SK-N-SH treated with all-trans-retinoic acid at 6 μM for 48 hours (cell line): Measurements from ENCODE around the gene ABHD6.

ENCODE experiments used
- ATAC-seq: fragments of 200-7000 bp; cut with Tn5 transposase; 3 replicates; pipeline ENCODE4 v1.9.1; 2020; ENCODE audit warnings: mild to moderate bottlenecking, moderate library complexity
- ARNTL ChIP-seq: fragments of 450-650 bp; formaldehyde crosslinking; IDR thresholded peaks from 2 replicates; pipeline ENCODE4 v1.5.0; 2020; ENCODE audit warnings: low read depth, mild to moderate bottlenecking, moderate library complexity, borderline replicate concordance
- BACH2 ChIP-seq: fragments of 250-450 bp; sonication (Bioruptor Pico); IDR thresholded peaks from 2 replicates; pipeline ENCODE4 v1.9.0; 2021; ENCODE audit warnings: mild to moderate bottlenecking, borderline replicate concordance
- GLIS3 ChIP-seq: fragments of 250-450 bp; sonication (Bioruptor Pico); IDR thresholded peaks from 2 replicates; pipeline ENCODE4 v1.5.0; 2020; ENCODE audit warnings: mild to moderate bottlenecking, moderate library complexity
- PATZ1 ChIP-seq: fragments of 250-450 bp; sonication (Bioruptor Pico); IDR thresholded peaks from 2 replicates; pipeline ENCODE4 v1.8.0; 2020; ENCODE audit warnings: mild to moderate bottlenecking, moderate library complexity, borderline replicate concordance
- PPARA ChIP-seq: fragments of 250-450 bp; sonication (Bioruptor Pico); IDR thresholded peaks from 2 replicates; pipeline ENCODE4 v1.5.0; 2020; ENCODE audit warnings: mild to moderate bottlenecking, borderline replicate concordance
- SNAI2 ChIP-seq: fragments of 250-450 bp; sonication (Bioruptor Pico); IDR thresholded peaks from 2 replicates; pipeline ENCODE4 v1.5.0; 2020; ENCODE audit warnings: mild to moderate bottlenecking, moderate library complexity
- TOX ChIP-seq: fragments of 250-450 bp; sonication (Bioruptor Pico); IDR thresholded peaks from 2 replicates; pipeline ENCODE4 v1.8.0; 2021; ENCODE audit warnings: mild to moderate bottlenecking, moderate library complexity, borderline replicate concordance
- TSHZ2 ChIP-seq: fragments of 250-450 bp; sonication (Bioruptor Pico); IDR thresholded peaks from 2 replicates; pipeline ENCODE4 v1.5.0; 2020; ENCODE audit warnings: mild to moderate bottlenecking, moderate library complexity
- ZC3H10 ChIP-seq: fragments of 250-450 bp; sonication (Bioruptor Pico); IDR thresholded peaks from 2 replicates; pipeline ENCODE4 v1.5.1; 2021; ENCODE audit warnings: mild to moderate bottlenecking, moderate library complexity
- ZFP3 ChIP-seq: fragments of 250-450 bp; sonication (Bioruptor Pico); IDR thresholded peaks from 2 replicates; pipeline ENCODE4 v1.5.0; 2020; ENCODE audit warnings: mild to moderate bottlenecking, moderate library complexity
- ZNF565 ChIP-seq: fragments of 450-650 bp; formaldehyde crosslinking; conservative IDR thresholded peaks from 2 replicates; pipeline ENCODE4 v1.5.0; 2020; ENCODE audit warnings: low read depth, mild to moderate bottlenecking, moderate library complexity
- ZNF70 ChIP-seq: fragments of 450-650 bp; formaldehyde crosslinking; IDR thresholded peaks from 2 replicates; pipeline ENCODE4 v1.5.0; 2020; ENCODE audit warnings: mild to moderate bottlenecking, moderate library complexity
- ZNF8 ChIP-seq: fragments of 450-650 bp; formaldehyde crosslinking; IDR thresholded peaks from 2 replicates; pipeline ENCODE4 v1.5.0; 2020; ENCODE audit warnings: mild to moderate bottlenecking, moderate library complexity

Gene ABHD6

GRCh38 chr3:58321791-58322190, 84.2 kb downstream of the ABHD6 start:
- no peak for TF ChIP-seq ZNF8 (CRISPR knock-in tag)
- no peak for TF ChIP-seq BACH2 (CRISPR knock-in tag)
- TF ChIP-seq TSHZ2 (CRISPR knock-in tag), result no peak
- no peak for TF ChIP-seq ZFP3 (CRISPR knock-in tag)
- no peak for ATAC-seq

- TF ChIP-seq SNAI2 (CRISPR knock-in tag), result no peak
- no peak for TF ChIP-seq BACH2 (CRISPR knock-in tag)
- no peak for TF ChIP-seq GLIS3 (CRISPR knock-in tag)
- no peak for TF ChIP-seq TOX (CRISPR knock-in tag)
- TF ChIP-seq PPARA (CRISPR knock-in tag), result no peak
- TF ChIP-seq TSHZ2 (CRISPR knock-in tag), result no peak
- TF ChIP-seq ARNTL (CRISPR knock-in tag), result no peak
- TF ChIP-seq ZNF70 (CRISPR knock-in tag), result no peak
- no peak for TF ChIP-seq ZFP3 (CRISPR knock-in tag)
- no peak for ATAC-seq
Measured at GRCh38 chr3:58322793-58323192, 85.2 kb downstream of the ABHD6 start.

- TF ChIP-seq GLIS3 (CRISPR knock-in tag) (no peak), ZC3H10 (CRISPR knock-in tag) (no peak), TSHZ2 (CRISPR knock-in tag) (no peak), ZNF565 (CRISPR knock-in tag) (no peak), PATZ1 (CRISPR knock-in tag) (no peak), PPARA (CRISPR knock-in tag) (no peak)
- ATAC-seq, result no peak
Measured at GRCh38 chr3:58323529-58324390, 86.2 kb downstream of the ABHD6 start.
